ENCODE data around the gene GPR78. TPM values are rescaled to one million over a fixed set of nuclear protein-coding genes. Genes with fewer than 3 reads are reported as not detected.

The GPR78 gene
- total and polyA plus RNA-seq, 2 of the 8 experiments (the other 6 are each of a cell fraction or from before 2014, with no cell fraction given): 1.0 to 3.0 TPM

DNA sequence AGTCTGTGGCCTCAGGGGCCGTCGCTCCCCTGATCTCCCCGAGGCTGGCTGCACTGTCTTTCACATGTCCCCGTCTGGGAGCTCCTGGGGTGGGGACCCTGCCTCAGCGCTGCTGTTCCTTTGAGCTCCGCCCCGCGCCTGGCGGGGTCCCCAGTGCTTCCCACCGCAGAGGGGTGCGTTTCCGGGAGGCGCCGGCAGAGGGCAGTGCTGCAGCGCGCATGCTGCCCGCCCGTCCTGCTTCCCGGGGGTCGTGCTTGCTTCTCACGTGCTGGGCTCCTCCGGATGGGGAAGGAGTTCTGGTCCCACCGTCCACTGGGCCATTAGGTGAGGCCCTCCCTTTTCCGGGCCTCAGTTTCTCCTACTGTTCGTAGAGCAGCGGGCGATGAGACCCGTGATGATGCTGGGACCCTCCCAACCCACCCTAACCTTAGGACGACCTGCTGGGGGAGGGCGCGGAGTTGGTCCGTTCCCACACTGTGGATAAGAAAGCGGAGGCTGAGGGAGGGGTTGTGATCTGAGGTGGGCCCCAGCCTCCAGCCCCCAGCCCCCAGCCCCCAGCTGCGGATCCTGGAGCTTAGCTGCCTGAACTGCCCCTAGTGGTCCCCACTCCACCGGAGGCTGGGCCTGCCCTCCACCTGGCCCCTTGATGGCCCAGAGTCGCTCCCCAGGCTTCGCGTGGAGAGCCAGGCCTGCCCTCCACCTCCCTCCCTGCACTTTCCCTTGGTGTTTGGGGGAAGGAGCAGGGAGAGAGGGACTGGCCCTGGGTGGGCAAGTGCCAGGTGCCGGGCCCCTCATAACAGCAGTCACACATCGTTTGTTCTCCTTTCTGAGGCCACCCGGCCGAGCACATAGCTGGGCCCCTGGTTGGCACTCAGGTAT, 27.6 kb downstream of the GPR78 start:
- CTCF ChIA-PET (ENCODE audit: partially characterized antibody): interaction anchor here (0.5 to 3.4 kb wide), 49 partner anchors 9 to 529 kb away, joined by 3 to 36 read pairs (median 4); partner anchors contain the start of genes CPZ and GPR78
- DNase-seq (ENCODE audit: low read depth in 1 of 2, low spot score in 2 of 2): peak; percentile 21 to 99
- 0 out of 4 replicates have a peak overlapping the region, but pooled peaks of 1 of the 2 experiments have one; percentile 6 for H3K4me2 ChIP-seq (ENCODE audit: insufficient read depth in 1 of 2, low read depth in 2 of 2, low read length in 2 of 2)
- TF ChIP-seq, protein P1, sequence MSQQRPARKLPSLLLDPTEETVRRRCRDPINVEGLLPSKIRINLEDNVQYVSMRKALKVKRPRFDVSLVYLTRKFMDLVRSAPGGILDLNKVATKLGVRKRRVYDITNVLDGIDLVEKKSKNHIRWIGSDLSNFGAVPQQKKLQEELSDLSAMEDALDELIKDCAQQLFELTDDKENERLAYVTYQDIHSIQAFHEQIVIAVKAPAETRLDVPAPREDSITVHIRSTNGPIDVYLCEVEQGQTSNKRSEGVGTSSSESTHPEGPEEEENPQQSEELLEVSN (IDR thresholded peaks at IDR 0.05): no peak
- TF ChIP-seq JUND (IDR thresholded peaks at IDR 0.05; ENCODE audit: low read length) (no peak), BCL11A (IDR thresholded peaks at IDR 0.05; ENCODE audit: low read depth in 2 of 2, low read length in 2 of 2) (no peak), SRF (IDR thresholded peaks at IDR 0.05; ENCODE audit: low read depth, low read length) (no peak), CHD1 (IDR thresholded peaks at IDR 0.05; ENCODE audit: low read depth, low read length) (no peak), KDM4A (IDR thresholded peaks at IDR 0.05; ENCODE audit: low read depth, low read length, severe bottlenecking) (no peak), CEBPB (IDR thresholded peaks at IDR 0.05; ENCODE audit: low read depth, low read length) (no peak)
- TF ChIP-seq, protein P2, sequence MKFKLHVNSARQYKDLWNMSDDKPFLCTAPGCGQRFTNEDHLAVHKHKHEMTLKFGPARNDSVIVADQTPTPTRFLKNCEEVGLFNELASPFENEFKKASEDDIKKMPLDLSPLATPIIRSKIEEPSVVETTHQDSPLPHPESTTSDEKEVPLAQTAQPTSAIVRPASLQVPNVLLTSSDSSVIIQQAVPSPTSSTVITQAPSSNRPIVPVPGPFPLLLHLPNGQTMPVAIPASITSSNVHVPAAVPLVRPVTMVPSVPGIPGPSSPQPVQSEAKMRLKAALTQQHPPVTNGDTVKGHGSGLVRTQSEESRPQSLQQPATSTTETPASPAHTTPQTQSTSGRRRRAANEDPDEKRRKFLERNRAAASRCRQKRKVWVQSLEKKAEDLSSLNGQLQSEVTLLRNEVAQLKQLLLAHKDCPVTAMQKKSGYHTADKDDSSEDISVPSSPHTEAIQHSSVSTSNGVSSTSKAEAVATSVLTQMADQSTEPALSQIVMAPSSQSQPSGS (IDR thresholded peaks at IDR 0.05; ENCODE audit: low read length): no peak

More for the DNA sequence above, 27.6 kb downstream of the GPR78 start:
- peaks cover 6% of the 10 kb centered on the region; the same call in 1 of the 2 replicates for H3K23me2 ChIP-seq (ENCODE audit: low read depth, low read length)
- no peak for FAIRE-seq
- H4K20me1 ChIP-seq (replicated peaks in 1 of 2; ENCODE audit: control insufficient read depth in 1 of 2, insufficient read depth in 2 of 2, low read length in 2 of 2): peaks cover 8 to 24% of the 10 kb centered on the region in 2 experiments
- no peak overlapping the region for H4K91ac ChIP-seq (replicated peaks; ENCODE audit: insufficient read length, low read length)
- peak overlapping the region; percentile 15 for H4K5ac ChIP-seq (ENCODE audit: insufficient read length, low read depth, low read length)
- no peak overlapping the region for H2BK12ac ChIP-seq (ENCODE audit: low read depth, low read length)
- no peak overlapping the region; the same call in none of the 2 replicates for H4K8ac ChIP-seq (ENCODE audit: extremely low read depth, insufficient read depth, low read length)
- H2BK20ac ChIP-seq (ENCODE audit: low read length): no peak overlapping the region
- 34% methylated on average over 20 of the region's 42 CpGs; no CpG with 5 or more reads in 1 of the 2 experiments for WGBS, 2 experiments (ENCODE audit: extremely low coverage in 1 of 2, insufficient coverage in 1 of 2, insufficient read length in 1 of 2, insufficient replicate concordance in 2 of 2, low coverage in 1 of 2, low lambda C conversion rate in 2 of 2, missing lambda C conversion rate in 1 of 2)
- H3K36me3 ChIP-seq (ENCODE audit: control insufficient read depth in 2 of 4, insufficient read depth in 4 of 4, low read length in 3 of 4): peaks cover 0 to 15% (median 2%) of the 10 kb centered on the region in 4 experiments; a peak in 4 of 8 replicates
- POLR2A ChIA-PET (ENCODE audit: partially characterized antibody): interaction anchor here (1.0 to 1.7 kb wide), 4 partner anchors 9 to 123 kb away, joined by 3 to 6 read pairs (median 4); partner anchors contain the start of gene GPR78
- H3K9me3 ChIP-seq (ENCODE audit: insufficient read depth in 2 of 2, low read depth in 1 of 2, low read length in 1 of 2): no peaks in the 10 kb centered on the region
- no peak overlapping the region for H3K4me3 ChIP-seq (ENCODE audit: extremely low read depth in 1 of 4, insufficient read depth in 2 of 4, low read depth in 3 of 4, low read length in 4 of 4)
- no peak overlapping the region for H3K27ac ChIP-seq (ENCODE audit: low read depth, low read length)
- H3K9ac ChIP-seq (replicated peaks in 1 of 4; ENCODE audit: extremely low read depth in 1 of 4, low read depth in 3 of 4, low read length in 3 of 4): no peak overlapping the region
- H2AFZ ChIP-seq (ENCODE audit: low read length): no peak overlapping the region
- no peaks in the 10 kb centered on the region for H3K79me2 ChIP-seq (ENCODE audit: control insufficient read depth in 1 of 2, insufficient read depth in 2 of 2, low read length in 2 of 2)
- H3K18ac ChIP-seq (ENCODE audit: extremely low read depth, low read length): no peak overlapping the region; the same call in 1 of the 2 replicates
- peaks cover 0 to 2% (median 0%) of the 10 kb centered on the region in 4 experiments; a peak in 1 of 7 replicates for H3K4me1 ChIP-seq (replicated peaks in 1 of 4; ENCODE audit: control insufficient read depth in 3 of 4, insufficient read depth in 4 of 4, low read length in 3 of 4)
- no peak overlapping the region for H2AK5ac ChIP-seq (ENCODE audit: low read depth, low read length)
- no peak overlapping the region for H3K23ac ChIP-seq (ENCODE audit: insufficient read length)
- no peak overlapping the region for H3K56ac ChIP-seq (replicated peaks; ENCODE audit: insufficient read length, low read depth, low read length)
- H3K79me1 ChIP-seq (ENCODE audit: low read depth, low read length): no peaks in the 10 kb centered on the region
- H2BK15ac ChIP-seq (ENCODE audit: low read length): no peak overlapping the region
- no peak overlapping the region for H2BK5ac ChIP-seq (ENCODE audit: low read depth, low read length)
- no peak overlapping the region for H3K4ac ChIP-seq (replicated peaks; ENCODE audit: insufficient read length, low read depth, low read length)
- H3K14ac ChIP-seq (ENCODE audit: insufficient read length): no peak overlapping the region
- no peak overlapping the region for H2BK120ac ChIP-seq (replicated peaks; ENCODE audit: low read depth, low read length)
- H3K27me3 ChIP-seq (replicated peaks in 1 of 4; ENCODE audit: control insufficient read depth in 3 of 4, extremely low read depth in 1 of 4, insufficient read depth in 3 of 4, low read length in 3 of 4): no peaks in the 10 kb centered on the region; a peak in 1 of 7 replicates

Measured in H1 (cell line).